KOPT-K1 (cell line): ENCODE results near the gene SENP6.
A peak's percentile ranks its signal among the peaks of the same experiment; 100 is the strongest.
"Not testable (repeated sequence)": the region's sequence is repeated elsewhere in the genome, so short reads cannot be mapped to it uniquely, and the experiment has no call there.

Source experiments
- H3K27ac ChIP-seq: fragments of 200-600 bp; sonication (generic); 2 replicates; pipeline ENCODE4 v1.5.1; 2016; ENCODE audit warnings: antibody characterized with exemption, mild to moderate bottlenecking, low read depth, low read length; ENCODE audit not compliant: poor library complexity, severe bottlenecking
- H3K36me3 ChIP-seq: fragments of 200-600 bp; sonication (generic); 2 replicates; pipeline ENCODE4 v1.5.1; 2017; ENCODE audit warnings: antibody characterized with exemption, mild to moderate bottlenecking, low read length, moderate library complexity; ENCODE audit not compliant: insufficient read depth
- H3K9me3 ChIP-seq: fragments of 200-600 bp; sonication (generic); 2 replicates; pipeline ENCODE4 v1.5.1; 2017; ENCODE audit warnings: antibody characterized with exemption, low read length, mild to moderate bottlenecking; ENCODE audit not compliant: insufficient read depth, poor library complexity, severe bottlenecking

Gene SENP6

GRCh38 chr6:75596380-75596779, 5.3 kb upstream of the SENP6 start:
- H3K27ac ChIP-seq, H3K9me3 ChIP-seq, H3K36me3 ChIP-seq: not testable (repeated sequence)

- Histone ChIP-seq H3K9me3 (no peaks in the 10 kb centered on the region), H3K36me3 (no peaks in the 10 kb centered on the region; the same call in 1 of the 2 replicates), H3K27ac (peak overlapping the region; percentile 98)
Observed at GRCh38 chr6:75600768-75601167, 912 bp upstream of the SENP6 start.

- H3K9me3 ChIP-seq, result no peaks in the 10 kb centered on the region
- H3K27ac ChIP-seq, result peak overlapping the region; percentile 98
- H3K36me3 ChIP-seq, result no peaks in the 10 kb centered on the region; the same call in 1 of the 2 replicates
Observed at GRCh38 chr6:75602246-75603105, 796 bp downstream of the SENP6 start.

- H3K36me3 ChIP-seq, result no peaks in the 10 kb centered on the region; the same call in 1 of the 2 replicates
- H3K27ac ChIP-seq, result peak overlapping the region; percentile 98
- H3K9me3 ChIP-seq, result no peaks in the 10 kb centered on the region
Observed at GRCh38 chr6:75603106-75603420, 1.4 kb downstream of the SENP6 start.

GRCh38 chr6:75604294-75604693, 2.6 kb downstream of the SENP6 start:
- Histone ChIP-seq H3K9me3 (no peaks in the 10 kb centered on the region), H3K27ac (no peak overlapping the region), H3K36me3 (no peaks in the 10 kb centered on the region; the same call in 1 of the 2 replicates)

DNA sequence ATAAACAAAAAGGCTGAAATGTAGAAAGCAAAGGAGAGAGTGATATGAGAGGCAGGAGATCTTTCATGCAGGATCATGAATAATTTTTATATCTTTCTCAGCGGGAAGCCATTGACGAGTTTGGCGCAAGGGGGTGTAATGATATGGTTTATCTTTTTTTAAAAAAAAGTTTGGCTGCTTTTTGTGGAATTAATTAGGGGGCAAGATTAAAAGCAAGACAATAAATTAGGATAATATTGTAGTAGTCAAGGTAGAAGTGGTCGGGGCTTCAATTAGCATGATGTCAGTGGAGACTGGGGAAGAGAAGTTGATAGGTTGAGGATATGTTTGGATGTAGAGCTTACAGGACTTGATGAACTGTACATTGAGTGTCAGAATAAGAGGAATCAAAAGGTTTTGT, 4.0 kb downstream of the SENP6 start:
- no peak overlapping the region for H3K27ac ChIP-seq
- no peaks in the 10 kb centered on the region; the same call in 1 of the 2 replicates for H3K36me3 ChIP-seq
- no peaks in the 10 kb centered on the region for H3K9me3 ChIP-seq

- no peak overlapping the region for H3K27ac ChIP-seq
- no peaks in the 10 kb centered on the region for H3K9me3 ChIP-seq
- no peaks in the 10 kb centered on the region; the same call in 1 of the 2 replicates for H3K36me3 ChIP-seq
Observed at GRCh38 chr6:75608304-75608703, 6.6 kb downstream of the SENP6 start.

GRCh38 chr6:75608956-75609533, 7.4 kb downstream of the SENP6 start:
- H3K27ac ChIP-seq, result no peak overlapping the region
- no peaks in the 10 kb centered on the region for H3K9me3 ChIP-seq
- peaks cover under 1% of the 10 kb centered on the region; the same call in 1 of the 2 replicates for H3K36me3 ChIP-seq

GRCh38 chr6:75609639-75610590, 8.2 kb downstream of the SENP6 start:
- Histone ChIP-seq H3K36me3 (peaks cover 4% of the 10 kb centered on the region; the same call in 1 of the 2 replicates), H3K27ac (no peak overlapping the region), H3K9me3 (no peaks in the 10 kb centered on the region)

DNA sequence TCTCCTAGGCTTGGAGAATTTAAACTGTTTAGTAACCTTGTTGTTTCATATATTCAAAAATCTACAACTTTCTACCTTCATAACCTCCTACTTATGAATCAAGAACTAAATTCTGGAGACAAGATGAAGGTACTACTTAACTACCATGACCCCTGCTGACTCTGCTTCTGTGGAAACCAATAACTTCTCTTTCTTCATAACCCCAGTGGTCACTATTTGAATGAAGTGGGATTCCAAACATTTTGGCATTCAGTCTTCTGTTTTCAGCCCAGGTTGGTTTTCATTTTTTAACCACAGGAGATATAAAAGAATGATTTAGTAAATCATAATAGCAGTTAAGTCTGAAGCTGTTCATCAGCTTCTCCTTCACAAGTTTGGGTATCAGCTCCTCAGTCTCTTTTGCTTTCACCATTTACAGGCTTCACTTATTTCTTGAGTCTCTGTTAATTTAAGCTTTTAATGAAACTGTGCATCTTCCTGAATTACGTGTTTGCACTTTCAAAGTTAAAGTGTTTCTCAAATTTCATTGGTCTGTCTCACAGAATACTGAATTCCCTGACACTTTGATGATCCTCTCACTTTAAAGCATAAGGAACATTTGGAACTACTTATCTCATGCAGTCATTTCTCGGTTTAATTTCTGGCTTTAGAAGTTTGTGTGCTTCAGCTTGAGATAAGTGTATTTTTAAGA, 9.5 kb downstream of the SENP6 start:
- H3K36me3 ChIP-seq, result 0 out of 2 replicates have a peak, but pooled peaks cover 4% of the 10 kb centered on the region
- H3K9me3 ChIP-seq, result no peaks in the 10 kb centered on the region
- no peak overlapping the region for H3K27ac ChIP-seq

- H3K36me3 ChIP-seq, result 0 out of 2 replicates have a peak, but pooled peaks cover 4% of the 10 kb centered on the region
- H3K9me3 ChIP-seq, result no peaks in the 10 kb centered on the region
- no peak overlapping the region for H3K27ac ChIP-seq
Observed at GRCh38 chr6:75611702-75612375, 10.2 kb downstream of the SENP6 start.

GRCh38 chr6:75612434-75612833, 10.8 kb downstream of the SENP6 start:
- peaks cover 2% of the 10 kb centered on the region for H3K9me3 ChIP-seq
- peak overlapping the region; percentile 16 for H3K27ac ChIP-seq
- H3K36me3 ChIP-seq, result peaks cover 6% of the 10 kb centered on the region; the same call in 1 of the 2 replicates

DNA sequence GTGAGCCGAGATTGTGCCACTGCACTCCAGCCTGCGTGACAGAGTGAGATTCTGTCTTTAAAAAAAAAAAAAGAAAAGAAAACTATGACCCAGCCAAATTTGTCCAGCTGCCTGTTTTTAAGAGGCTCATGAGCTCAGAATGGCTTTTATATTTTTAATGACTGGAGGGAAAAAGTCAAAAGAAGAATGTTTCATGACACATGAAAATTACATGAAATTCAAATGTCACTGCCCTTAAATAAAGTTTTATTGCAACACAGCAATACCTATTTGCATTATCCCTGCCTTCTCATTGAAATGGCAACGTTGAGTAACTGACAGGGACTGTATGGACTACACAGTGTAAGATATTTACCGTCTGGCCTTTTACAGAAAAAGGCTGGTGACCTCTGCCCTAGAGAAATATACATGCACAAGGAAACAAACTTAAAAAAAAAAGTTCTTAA, 11.4 kb downstream of the SENP6 start:
- H3K9me3 ChIP-seq, result peaks cover 9% of the 10 kb centered on the region
- H3K27ac ChIP-seq, result peak overlapping the region; percentile 16
- H3K36me3 ChIP-seq, result peaks cover 12% of the 10 kb centered on the region; the same call in 1 of the 2 replicates

DNA sequence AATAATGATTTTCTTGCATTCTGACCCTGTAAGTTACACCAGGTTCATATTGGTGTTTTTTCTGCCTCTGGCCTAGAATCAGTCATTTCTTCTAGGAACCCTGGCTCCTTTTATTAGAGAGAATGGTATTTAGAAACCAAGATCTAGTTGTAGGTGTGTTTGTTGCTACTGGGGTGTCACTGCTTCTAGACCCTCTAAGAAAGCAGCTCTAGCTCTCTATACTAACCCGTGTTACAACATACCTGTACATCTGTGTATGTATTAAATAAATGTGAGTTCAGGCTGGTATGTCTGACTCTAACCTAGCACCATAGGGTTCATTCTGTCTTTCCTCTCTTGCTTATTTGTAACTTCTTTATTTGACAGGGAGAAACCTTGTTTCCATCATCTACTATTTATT, 16.8 kb downstream of the SENP6 start:
- peaks cover 25% of the 10 kb centered on the region for H3K36me3 ChIP-seq
- peaks cover 17% of the 10 kb centered on the region for H3K9me3 ChIP-seq
- H3K27ac ChIP-seq, result no peak overlapping the region
